ENCODE measurements around the gene SPC24.

GRCh38 chr19:11111117-11111770 is 44.3 kb downstream of the SPC24 start:
- TF ChIP-seq, protein P1, sequence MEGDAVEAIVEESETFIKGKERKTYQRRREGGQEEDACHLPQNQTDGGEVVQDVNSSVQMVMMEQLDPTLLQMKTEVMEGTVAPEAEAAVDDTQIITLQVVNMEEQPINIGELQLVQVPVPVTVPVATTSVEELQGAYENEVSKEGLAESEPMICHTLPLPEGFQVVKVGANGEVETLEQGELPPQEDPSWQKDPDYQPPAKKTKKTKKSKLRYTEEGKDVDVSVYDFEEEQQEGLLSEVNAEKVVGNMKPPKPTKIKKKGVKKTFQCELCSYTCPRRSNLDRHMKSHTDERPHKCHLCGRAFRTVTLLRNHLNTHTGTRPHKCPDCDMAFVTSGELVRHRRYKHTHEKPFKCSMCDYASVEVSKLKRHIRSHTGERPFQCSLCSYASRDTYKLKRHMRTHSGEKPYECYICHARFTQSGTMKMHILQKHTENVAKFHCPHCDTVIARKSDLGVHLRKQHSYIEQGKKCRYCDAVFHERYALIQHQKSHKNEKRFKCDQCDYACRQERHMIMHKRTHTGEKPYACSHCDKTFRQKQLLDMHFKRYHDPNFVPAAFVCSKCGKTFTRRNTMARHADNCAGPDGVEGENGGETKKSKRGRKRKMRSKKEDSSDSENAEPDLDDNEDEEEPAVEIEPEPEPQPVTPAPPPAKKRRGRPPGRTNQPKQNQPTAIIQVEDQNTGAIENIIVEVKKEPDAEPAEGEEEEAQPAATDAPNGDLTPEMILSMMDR (IDR thresholded peaks at IDR 0.05) = no peak
- no peak for TF ChIP-seq POLR2A (IDR thresholded peaks at IDR 0.05)
